8988T (cell line): Measurements from ENCODE around the gene PCDHB12.
A peak's percentile ranks its signal among the peaks of the same experiment; 100 is the strongest.
"Not testable (repeated sequence)": the region's sequence is repeated elsewhere in the genome, so short reads cannot be mapped to it uniquely, and the experiment has no call there.

ENCODE experiments used
- DNase-seq: peaks from one replicate; pipeline ENCODE4 v3.0.0; 2011

Gene PCDHB12

GRCh38 chr5:141210849-141211248, 2.3 kb downstream of the PCDHB12 start:
- not testable (repeated sequence) for DNase-seq

- not testable (repeated sequence) for DNase-seq
Observed at GRCh38 chr5:141213656-141214339, 5.3 kb downstream of the PCDHB12 start, which contains the start of gene PCDHB13. Gene PCDHB13, plus strand, starts transcription at chr5:141213919. Its CDS starts 205 bp downstream, at chr5:141214124.

- DNase-seq: not testable (repeated sequence)
Observed at GRCh38 chr5:141214583-141214982, 6.1 kb downstream of the PCDHB12 start.

- DNase-seq: not testable (repeated sequence)
Observed at GRCh38 chr5:141215504-141215903, 7.0 kb downstream of the PCDHB12 start.

- DNase-seq: not testable (repeated sequence)
Observed at GRCh38 chr5:141216035-141216434, 7.5 kb downstream of the PCDHB12 start.

- DNase-seq: peak; percentile 48
Observed at GRCh38 chr5:141223112-141223783, 14.7 kb downstream of the PCDHB12 start, which contains the start of gene PCDHB14. Gene PCDHB14, plus strand, starts transcription at chr5:141223343. Its CDS starts 163 bp downstream, at chr5:141223506.

GRCh38 chr5:141224844-141225243, 16.3 kb downstream of the PCDHB12 start:
- DNase-seq: not testable (repeated sequence)

GRCh38 chr5:141225421-141225820, 16.9 kb downstream of the PCDHB12 start:
- DNase-seq: not testable (repeated sequence)

GRCh38 chr5:141234109-141234667, 25.7 kb downstream of the PCDHB12 start:
- no peak for DNase-seq

- DNase-seq: not testable (repeated sequence)
Observed at GRCh38 chr5:141235922-141236321, 27.4 kb downstream of the PCDHB12 start.

GRCh38 chr5:141236516-141237313, 28.2 kb downstream of the PCDHB12 start:
- no peak for DNase-seq

- DNase-seq: no peak
Observed at GRCh38 chr5:141241496-141241895, 33.0 kb downstream of the PCDHB12 start.

- DNase-seq: no peak
Observed at GRCh38 chr5:141245250-141245717, 36.8 kb downstream of the PCDHB12 start, which contains the start of gene PCDHB15. Gene PCDHB15, plus strand, starts transcription at chr5:141245395. Its CDS starts 184 bp downstream, at chr5:141245579.

GRCh38 chr5:141246971-141247370, 38.5 kb downstream of the PCDHB12 start:
- DNase-seq: not testable (repeated sequence)

- DNase-seq: not testable (repeated sequence)
Observed at GRCh38 chr5:141247434-141247833, 38.9 kb downstream of the PCDHB12 start.

- no peak for DNase-seq
Observed at GRCh38 chr5:141250576-141250975, 42.1 kb downstream of the PCDHB12 start.

- DNase-seq: no peak
Observed at GRCh38 chr5:141258464-141258863, 49.9 kb downstream of the PCDHB12 start.

- no peak for DNase-seq
Observed at GRCh38 chr5:141258948-141259347, 50.4 kb downstream of the PCDHB12 start.

- DNase-seq: no peak
Observed at GRCh38 chr5:141260458-141261237, 52.1 kb downstream of the PCDHB12 start.

GRCh38 chr5:141261238-141261546, 52.7 kb downstream of the PCDHB12 start:
- DNase-seq: no peak
